OCI-LY3 (cell line): ENCODE data around the gene LGALS3.

ENCODE experiments used
- EZH2phosphoT487 ChIP-seq: fragments of 200-600 bp; shearing (Covaris generic); IDR thresholded peaks from 2 replicates; pipeline ENCODE4 v1.6.1; 2018; ENCODE audit warnings: antibody characterized with exemption, mixed run types, low read depth
- TF ChIP-seq, protein P1 (sequence below): fragments of 200-600, 300-600 bp; sonication (generic); IDR thresholded peaks from 2 replicates; pipeline ENCODE4 v1.5.1; 2014; ENCODE audit warnings: antibody characterized with exemption, low read length, low read depth

DNA sequence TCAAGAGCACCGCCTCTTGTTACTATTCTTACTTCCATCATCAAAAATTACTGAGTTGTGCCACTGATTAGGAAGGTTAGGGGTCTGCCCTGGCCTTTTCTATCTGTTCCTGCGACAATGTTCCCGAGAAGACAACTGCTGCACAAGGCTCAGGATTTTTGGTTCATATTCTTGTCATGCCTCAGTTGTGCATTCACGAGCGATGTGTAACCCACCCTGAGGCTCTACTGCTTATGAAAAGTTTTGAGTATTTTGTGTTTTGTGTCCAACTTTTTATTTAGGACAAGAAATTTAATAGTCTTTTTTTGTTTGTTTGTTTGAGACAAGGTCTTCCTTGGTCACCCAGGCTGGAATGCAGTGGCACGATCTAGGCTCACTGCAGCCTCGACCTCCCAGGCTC lies 23.1 kb upstream of the LGALS3 start:
- TF ChIP-seq, protein P1, sequence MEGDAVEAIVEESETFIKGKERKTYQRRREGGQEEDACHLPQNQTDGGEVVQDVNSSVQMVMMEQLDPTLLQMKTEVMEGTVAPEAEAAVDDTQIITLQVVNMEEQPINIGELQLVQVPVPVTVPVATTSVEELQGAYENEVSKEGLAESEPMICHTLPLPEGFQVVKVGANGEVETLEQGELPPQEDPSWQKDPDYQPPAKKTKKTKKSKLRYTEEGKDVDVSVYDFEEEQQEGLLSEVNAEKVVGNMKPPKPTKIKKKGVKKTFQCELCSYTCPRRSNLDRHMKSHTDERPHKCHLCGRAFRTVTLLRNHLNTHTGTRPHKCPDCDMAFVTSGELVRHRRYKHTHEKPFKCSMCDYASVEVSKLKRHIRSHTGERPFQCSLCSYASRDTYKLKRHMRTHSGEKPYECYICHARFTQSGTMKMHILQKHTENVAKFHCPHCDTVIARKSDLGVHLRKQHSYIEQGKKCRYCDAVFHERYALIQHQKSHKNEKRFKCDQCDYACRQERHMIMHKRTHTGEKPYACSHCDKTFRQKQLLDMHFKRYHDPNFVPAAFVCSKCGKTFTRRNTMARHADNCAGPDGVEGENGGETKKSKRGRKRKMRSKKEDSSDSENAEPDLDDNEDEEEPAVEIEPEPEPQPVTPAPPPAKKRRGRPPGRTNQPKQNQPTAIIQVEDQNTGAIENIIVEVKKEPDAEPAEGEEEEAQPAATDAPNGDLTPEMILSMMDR, result no peak
- no peak for TF ChIP-seq EZH2phosphoT487
